AG04450 (cell line): ENCODE data around the gene ALDH2. TPM values are rescaled to one million over a fixed set of nuclear protein-coding genes. Genes with fewer than 3 reads are reported as not detected.
"Not testable (repeated sequence)": the region's sequence is repeated elsewhere in the genome, so short reads cannot be mapped to it uniquely, and the experiment has no call there.

Experiments used
- CTCF ChIA-PET: fragments of 300-600, 350-600 bp; formaldehyde crosslinking; extraction: SDS; loops from one replicate; lab custom pipeline; 2022; ENCODE audit warnings: antibody characterized with exemption, inconsistent platforms; lab: Charles Lee
- POLR2A ChIA-PET: fragments of 350-600 bp; formaldehyde crosslinking; extraction: SDS; loops from one replicate; lab custom pipeline; 2021; ENCODE audit warnings: antibody characterized with exemption, inconsistent platforms; lab: Yijun Ruan, JAX
- DNase-seq: peaks from one replicate; pipeline ENCODE4 v3.0.0-alpha.2; 2011; ENCODE audit warnings: low read depth, low spot score
- H3K27ac ChIP-seq: one replicate; pipeline ENCODE4 v1.5.1; 2012; ENCODE audit warnings: low read depth, low read length, control low read depth
- H3K27me3 ChIP-seq: one replicate; pipeline ENCODE4 v1.6.0; 2012; ENCODE audit warnings: low read length; ENCODE audit not compliant: control insufficient read depth, insufficient read depth
- H3K4me3 ChIP-seq: 2 replicates; pipeline ENCODE4 v1.5.1; 2011; ENCODE audit warnings: mild to moderate bottlenecking, low read depth, low read length, control low read depth
- H3K9me3 ChIP-seq: 2 replicates; pipeline ENCODE4 v1.5.1; 2012; ENCODE audit warnings: low read length; ENCODE audit not compliant: control insufficient read depth, insufficient read depth
- polyA plus RNA-seq: library from polyadenylated mRNA; depleted of rRNA; stranded (reverse); fragments of >200 nt; gene quantifications from 2 replicates; pipeline ENCODE4 v1.2.3, GENCODE V29; 2011
- TF ChIP-seq, protein P1 (sequence below): IDR thresholded peaks from 2 replicates; pipeline ENCODE4 v1.5.1; 2011; ENCODE audit warnings: low read depth, low read length, control low read depth, inconsistent platforms

The ALDH2 gene
- polyA plus RNA-seq, 1 experiment, result 84.1 TPM

DNA sequence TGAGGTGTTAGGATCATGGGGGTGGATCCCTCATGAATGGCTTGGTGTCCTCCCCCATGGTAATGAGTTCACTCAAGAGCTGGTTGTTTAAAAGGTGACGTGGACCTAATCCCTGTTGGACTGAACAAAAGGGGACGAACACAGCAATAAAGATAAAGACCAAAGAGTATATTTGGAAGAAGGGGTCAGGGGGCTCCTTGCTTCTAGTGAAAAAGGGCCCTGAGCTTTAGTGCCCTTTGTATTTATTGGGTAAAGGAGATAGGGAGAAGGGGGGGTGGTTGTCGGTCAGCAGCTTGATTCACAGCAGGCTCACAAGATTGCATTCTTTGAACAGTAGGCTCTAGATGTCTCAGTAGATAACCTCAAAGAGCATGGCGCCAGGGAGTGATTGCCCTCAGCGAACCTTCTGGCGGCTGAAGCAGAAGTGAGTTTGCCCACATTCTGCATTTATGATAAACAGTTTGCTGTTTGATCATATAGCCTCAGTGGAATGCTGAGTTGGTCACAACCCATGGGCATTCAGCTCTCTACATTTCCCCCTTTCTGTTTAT is 49.4 kb downstream of the ALDH2 start:
- ChIA-PET POLR2A (interaction anchor here (0.5 kb wide), 1 partner anchor 293 kb away, joined by 3 read pairs; no protein-coding TSS in a partner anchor), CTCF (interaction anchor here (8.6 kb wide), 1 partner anchor 63 kb away, joined by 145 read pairs; no protein-coding TSS in a partner anchor)
- H3K27ac ChIP-seq, result no peak overlapping the region
- TF ChIP-seq, protein P1, sequence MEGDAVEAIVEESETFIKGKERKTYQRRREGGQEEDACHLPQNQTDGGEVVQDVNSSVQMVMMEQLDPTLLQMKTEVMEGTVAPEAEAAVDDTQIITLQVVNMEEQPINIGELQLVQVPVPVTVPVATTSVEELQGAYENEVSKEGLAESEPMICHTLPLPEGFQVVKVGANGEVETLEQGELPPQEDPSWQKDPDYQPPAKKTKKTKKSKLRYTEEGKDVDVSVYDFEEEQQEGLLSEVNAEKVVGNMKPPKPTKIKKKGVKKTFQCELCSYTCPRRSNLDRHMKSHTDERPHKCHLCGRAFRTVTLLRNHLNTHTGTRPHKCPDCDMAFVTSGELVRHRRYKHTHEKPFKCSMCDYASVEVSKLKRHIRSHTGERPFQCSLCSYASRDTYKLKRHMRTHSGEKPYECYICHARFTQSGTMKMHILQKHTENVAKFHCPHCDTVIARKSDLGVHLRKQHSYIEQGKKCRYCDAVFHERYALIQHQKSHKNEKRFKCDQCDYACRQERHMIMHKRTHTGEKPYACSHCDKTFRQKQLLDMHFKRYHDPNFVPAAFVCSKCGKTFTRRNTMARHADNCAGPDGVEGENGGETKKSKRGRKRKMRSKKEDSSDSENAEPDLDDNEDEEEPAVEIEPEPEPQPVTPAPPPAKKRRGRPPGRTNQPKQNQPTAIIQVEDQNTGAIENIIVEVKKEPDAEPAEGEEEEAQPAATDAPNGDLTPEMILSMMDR, result no peak
- H3K27me3 ChIP-seq, result no peaks in the 10 kb centered on the region
- H3K4me3 ChIP-seq, result no peak overlapping the region
- H3K9me3 ChIP-seq, result no peaks in the 10 kb centered on the region
- no peak for DNase-seq

DNA sequence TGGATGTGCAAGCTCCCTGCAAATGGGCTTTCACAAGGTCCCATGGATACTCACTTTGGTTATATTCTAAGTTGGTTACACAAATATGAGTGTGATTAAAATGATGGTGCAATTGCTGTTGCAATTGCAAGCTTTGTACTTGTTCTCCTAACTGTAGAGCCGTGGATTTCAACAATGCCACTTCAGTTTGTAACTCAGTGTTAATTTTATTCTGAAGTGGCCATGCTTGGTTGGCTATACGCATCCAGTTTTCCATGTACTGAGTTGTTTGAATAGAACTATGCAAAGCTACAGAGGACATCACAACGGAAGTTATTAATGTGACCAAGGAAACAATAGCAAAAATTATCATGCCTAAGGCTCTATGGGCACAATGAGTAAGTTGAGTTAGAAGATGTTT is 50.2 kb downstream of the ALDH2 start:
- H3K4me3 ChIP-seq, H3K27ac ChIP-seq, DNase-seq, POLR2A ChIA-PET, H3K27me3 ChIP-seq, H3K9me3 ChIP-seq: not testable (repeated sequence)
- CTCF ChIA-PET, result interaction anchor here (8.6 kb wide), 1 partner anchor 64 kb away, joined by 145 read pairs; no protein-coding TSS in a partner anchor

DNA sequence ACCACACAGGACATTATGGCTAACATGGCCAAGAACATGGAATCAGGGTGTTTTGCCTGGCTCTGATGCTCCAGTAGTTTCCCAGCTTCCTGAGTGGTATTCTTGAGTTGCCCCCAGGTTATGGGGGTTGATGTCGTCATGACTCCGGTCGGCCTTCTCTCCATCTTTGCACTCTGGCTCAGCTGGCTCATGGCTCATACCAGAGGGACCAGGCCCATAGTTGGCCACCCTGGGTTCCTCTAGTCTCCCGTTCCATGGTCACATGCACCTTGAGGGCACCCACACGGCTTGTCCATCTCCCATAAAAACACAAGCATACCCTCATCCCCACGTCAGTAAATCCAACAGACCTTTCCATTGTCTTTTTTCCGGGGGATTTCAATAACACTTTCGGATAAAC is 51.6 kb downstream of the ALDH2 start:
- peaks cover 10% of the 10 kb centered on the region for H3K27me3 ChIP-seq
- no peak overlapping the region for H3K27ac ChIP-seq
- TF ChIP-seq, protein P1, result no peak
- no peaks in the 10 kb centered on the region for H3K9me3 ChIP-seq
- DNase-seq, result no peak
- no peak overlapping the region for H3K4me3 ChIP-seq
- ChIA-PET CTCF (no interaction called here), POLR2A (no interaction called here)

DNA sequence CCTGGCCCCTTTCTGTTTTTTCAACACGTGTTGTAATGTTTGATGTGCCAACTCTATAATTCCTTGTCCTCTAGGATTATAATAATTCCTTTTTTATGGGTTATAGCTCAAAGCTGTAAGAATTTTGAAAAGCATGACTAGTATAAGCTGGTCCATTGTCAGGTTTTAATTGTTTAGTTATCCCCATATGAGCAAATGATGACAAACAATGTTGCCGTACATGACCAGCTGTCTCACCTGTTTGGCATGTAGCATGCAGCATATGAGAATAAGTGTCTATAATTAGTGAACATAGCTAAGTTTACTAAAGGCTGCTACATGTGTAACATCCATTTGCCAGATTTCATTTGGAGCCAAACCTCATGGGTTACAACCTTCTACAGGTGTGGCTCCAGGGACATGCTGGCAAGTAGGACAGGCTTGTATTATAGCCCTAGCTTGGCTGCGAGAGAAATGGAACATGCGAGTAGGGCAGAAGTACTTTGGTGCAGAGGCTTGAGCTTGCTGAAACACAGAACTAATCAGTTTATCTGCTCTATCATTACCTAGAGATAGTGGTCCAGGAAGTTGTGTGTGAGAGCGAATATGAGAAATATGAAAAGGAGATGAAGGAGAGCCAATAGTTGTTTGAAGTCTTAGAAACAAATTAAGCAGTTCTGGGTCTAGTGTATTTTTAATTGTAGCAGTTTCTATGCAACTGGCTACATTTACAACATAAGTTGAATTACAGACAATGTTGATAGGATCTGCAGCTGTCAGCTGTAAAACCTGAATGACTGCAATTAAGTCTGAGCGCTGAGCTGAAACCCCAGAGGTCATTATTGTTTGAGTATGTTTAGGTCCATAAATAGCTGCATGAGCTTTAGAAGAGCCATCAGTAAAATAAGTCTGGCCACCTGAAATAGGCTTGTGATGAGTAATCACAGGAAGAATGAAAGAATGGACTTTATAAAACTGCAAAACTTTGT is 52.7 kb downstream of the ALDH2 start:
- Histone ChIP-seq H3K4me3 (no peak overlapping the region), H3K27ac (no peak overlapping the region), H3K27me3 (peaks cover 15% of the 10 kb centered on the region), H3K9me3 (no peaks in the 10 kb centered on the region)
- DNase-seq, result no peak
- POLR2A ChIA-PET, result no interaction called here
- TF ChIP-seq, protein P1, result no peak
- CTCF ChIA-PET, result no interaction called here

DNA sequence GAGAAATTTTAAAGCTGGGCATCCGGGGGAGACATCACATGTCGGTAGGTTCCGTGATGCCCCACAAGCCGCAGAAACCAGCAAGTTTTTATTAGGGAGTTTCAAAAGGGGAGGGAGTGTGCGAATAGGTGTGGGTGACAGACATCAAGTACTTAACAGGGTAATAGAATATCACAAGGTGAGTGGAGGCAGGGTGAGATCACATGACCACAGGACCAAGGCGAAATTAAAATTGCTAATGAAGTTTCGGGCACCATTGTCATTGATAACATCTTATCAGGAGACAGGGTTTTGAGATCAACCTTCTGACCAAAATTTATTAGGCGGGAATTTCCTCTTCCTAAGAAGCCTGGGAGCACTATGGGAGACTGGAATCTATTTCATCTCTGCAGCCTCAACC is 54.1 kb downstream of the ALDH2 start:
- H3K27me3 ChIP-seq, result peaks cover 15% of the 10 kb centered on the region
- CTCF ChIA-PET, result not testable (repeated sequence)

More for the DNA sequence above, 54.1 kb downstream of the ALDH2 start:
- H3K9me3 ChIP-seq, DNase-seq, H3K27ac ChIP-seq, H3K4me3 ChIP-seq, POLR2A ChIA-PET: not testable (repeated sequence)
